GM23248 (cell line): ENCODE results near the gene FER. TPM values are rescaled to one million over a fixed set of nuclear protein-coding genes. Genes with fewer than 3 reads are reported as not detected.

ENCODE experiments used
- DNase-seq: peaks from one replicate; pipeline ENCODE4 v3.0.0-alpha.2; 2015
- H2AFZ ChIP-seq: fragments of 200-600 bp; sonication (generic); 2 replicates; pipeline ENCODE4 v1.6.1; 2016; ENCODE audit warnings: antibody characterized with exemption
- H3F3A ChIP-seq: fragments of 200-600 bp; sonication (generic); 2 replicates; pipeline ENCODE4 v1.6.1; 2016; ENCODE audit warnings: mild to moderate bottlenecking, antibody characterized with exemption, mixed run types; ENCODE audit not compliant: insufficient read depth
- H3K27ac ChIP-seq: fragments of 200-600 bp; sonication (generic); 2 replicates; pipeline ENCODE4 v1.5.1; 2016; ENCODE audit warnings: mild to moderate bottlenecking
- H3K27me3 ChIP-seq: fragments of 200-600 bp; sonication (generic); replicated peaks from 2 replicates; pipeline ENCODE4 v1.6.1; 2016; ENCODE audit warnings: mild to moderate bottlenecking; ENCODE audit not compliant: insufficient read depth
- H3K36me3 ChIP-seq: fragments of 200-600 bp; sonication (generic); 2 replicates; pipeline ENCODE4 v1.6.1; 2016; ENCODE audit warnings: low read depth, mild to moderate bottlenecking
- H3K4me1 ChIP-seq: fragments of 200-600 bp; sonication (generic); 2 replicates; pipeline ENCODE4 v1.6.1; 2016; ENCODE audit warnings: mild to moderate bottlenecking; ENCODE audit not compliant: insufficient read depth
- H3K4me2 ChIP-seq: fragments of 200-600 bp; sonication (generic); one replicate; pipeline ENCODE4 v1.6.1; 2016; ENCODE audit warnings: mild to moderate bottlenecking; ENCODE audit not compliant: unreplicated experiment
- H3K4me3 ChIP-seq: fragments of 200-600 bp; sonication (generic); 2 replicates; pipeline ENCODE4 v1.5.1; 2016; ENCODE audit warnings: mild to moderate bottlenecking
- H3K79me2 ChIP-seq: fragments of 200-600 bp; sonication (generic); 2 replicates; pipeline ENCODE4 v1.6.1; 2016; ENCODE audit warnings: mild to moderate bottlenecking; ENCODE audit not compliant: insufficient read depth
- H3K9ac ChIP-seq: fragments of 200-600 bp; sonication (generic); 2 replicates; pipeline ENCODE4 v1.6.1; 2016; ENCODE audit warnings: mild to moderate bottlenecking
- H3K9me2 ChIP-seq: fragments of 200-600 bp; sonication (generic); 2 replicates; pipeline ENCODE4 v1.6.1; 2016; ENCODE audit warnings: mixed run types, mild to moderate bottlenecking, moderate library complexity; ENCODE audit not compliant: insufficient read depth
- H3K9me3 ChIP-seq: fragments of 200-600 bp; sonication (generic); one replicate; pipeline ENCODE4 v1.6.1; 2017; ENCODE audit warnings: low read depth
- H4K20me1 ChIP-seq: fragments of 200-600 bp; sonication (generic); 2 replicates; pipeline ENCODE4 v1.6.0; 2016; ENCODE audit not compliant: insufficient read depth
- EZH2 ChIP-seq: fragments of 200-600 bp; sonication (generic); IDR thresholded peaks from 2 replicates; pipeline ENCODE4 v1.6.1; 2018; ENCODE audit warnings: antibody characterized with exemption, mild to moderate bottlenecking; ENCODE audit not compliant: insufficient read depth, poor library complexity, severe bottlenecking
- EZH2phosphoT487 ChIP-seq: fragments of 200-600 bp; sonication (generic); IDR thresholded peaks from 2 replicates; pipeline ENCODE4 v1.6.1; 2018; ENCODE audit warnings: antibody characterized with exemption, moderate library complexity, mild to moderate bottlenecking, low read depth; ENCODE audit not compliant: insufficient read depth
- WGBS, 2 experiments: methylation state at CpG; one replicate each; pipeline ENCODE4 v1.1.6; 2015 to 2017; ENCODE audit warnings: low lambda C conversion rate in 2 of 2, low coverage in 1 of 2; ENCODE audit errors: missing lambda C conversion rate in 2 of 2; 5-methylcytosine and 5-hydroxymethylcytosine counted together
- in situ Hi-C: fragments of 300-500 bp; cut with MboI; formaldehyde crosslinking; loops from 2 replicates; pipeline ENCODE4 v1.15.0; 2020
- polyA plus RNA-seq: library from polyadenylated mRNA; unstranded; fragments of >200 nt; fragmentation: Nextera tagmentation; extraction: Ambion mirVana; gene quantifications from 2 replicates; pipeline ENCODE4 v1.2.1, GENCODE V29; 2016
- total RNA-seq: library from RNA; depleted of rRNA; stranded (reverse); fragments of >200 nt; shearing (Covaris generic); gene quantifications from 2 replicates; pipeline ENCODE4 v1.2.3, GENCODE V29; 2014

FER gene
- total and polyA plus RNA-seq, 2 experiments from 2014 or later: 16.6 to 24.9 TPM

DNA sequence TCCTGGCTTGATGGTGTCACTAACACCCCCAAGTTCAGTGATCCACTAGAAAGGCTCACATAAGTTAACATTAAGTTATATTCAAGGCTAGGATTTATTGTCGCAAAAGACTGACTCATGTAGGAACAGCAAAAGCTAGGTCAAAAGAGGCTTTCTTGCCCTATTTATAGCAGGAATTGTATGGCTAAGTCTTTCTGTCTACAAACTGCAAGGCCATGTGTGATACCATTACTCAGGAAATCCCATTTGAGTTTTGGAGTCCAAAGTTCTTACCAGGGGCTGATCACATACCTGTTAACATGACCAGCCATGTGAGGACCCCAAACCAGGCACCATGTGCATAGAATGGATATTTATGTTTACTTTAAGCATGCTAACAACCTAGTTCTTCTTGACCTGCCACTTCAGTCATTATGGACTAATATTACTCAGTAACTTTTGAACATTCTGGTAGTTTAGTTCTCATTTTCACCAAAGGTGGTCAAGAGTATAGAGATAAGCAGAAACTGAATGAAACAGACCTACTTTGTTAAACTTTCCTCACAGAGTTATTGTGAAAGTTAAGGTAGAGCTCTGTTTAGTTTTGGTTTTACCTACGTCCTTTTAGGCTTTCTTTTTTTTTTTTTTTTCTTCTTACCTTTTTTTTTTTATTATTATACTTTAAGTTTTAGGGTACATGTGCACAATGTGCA, 281.1 kb downstream of the FER start:
- Histone ChIP-seq H3K36me3 (no peaks in the 10 kb centered on the region), H3K4me3 (no peak overlapping the region), H3K4me2 (no peak overlapping the region), H4K20me1 (no peaks in the 10 kb centered on the region), H3K9me3 (no peaks in the 10 kb centered on the region), H3K27me3 (no peaks in the 10 kb centered on the region), H2AFZ (no peak overlapping the region), H3K27ac (no peak overlapping the region), H3F3A (no peaks in the 10 kb centered on the region), H3K9me2 (no peaks in the 10 kb centered on the region), H3K4me1 (peaks cover 5% of the 10 kb centered on the region; the same call in 1 of the 2 replicates), H3K79me2 (no peaks in the 10 kb centered on the region; the same call in 1 of the 2 replicates), H3K9ac (no peak overlapping the region)
- DNase-seq: peak; percentile 4
- in situ Hi-C loops: no loop called here
- TF ChIP-seq EZH2phosphoT487: no peak
- no peak for TF ChIP-seq EZH2
- WGBS, 2 experiments: 97% methylated on average over 2 of the region's 2 CpGs

DNA sequence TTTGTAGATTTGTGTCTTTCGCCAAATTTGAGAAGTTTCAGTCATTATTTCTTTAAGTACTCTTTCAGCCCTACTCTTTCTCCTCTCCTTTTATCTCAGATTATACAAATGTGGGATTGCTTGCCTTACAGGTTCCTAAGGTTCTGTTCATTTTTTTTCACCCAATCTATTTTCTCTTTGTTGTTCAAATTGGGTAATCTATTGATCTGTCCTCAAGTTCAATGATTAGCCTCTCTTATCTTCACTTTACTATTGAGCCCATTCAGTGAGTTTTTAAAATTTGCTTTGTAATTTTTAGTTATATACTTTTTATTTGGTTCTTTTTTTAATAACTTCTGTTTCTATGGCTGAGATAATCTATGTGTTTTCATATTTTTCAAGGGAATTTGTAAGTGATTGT, 282.1 kb downstream of the FER start:
- H3K4me2 ChIP-seq: no peak overlapping the region
- H3K9me2 ChIP-seq: no peaks in the 10 kb centered on the region
- 97 to 100% methylated on average over 1 of the region's 1 CpG for WGBS, 2 experiments
- in situ Hi-C loops: no loop called here
- no peaks in the 10 kb centered on the region for H3K27me3 ChIP-seq
- no peaks in the 10 kb centered on the region; the same call in 1 of the 2 replicates for H3K79me2 ChIP-seq
- no peak overlapping the region for H2AFZ ChIP-seq
- DNase-seq: no peak
- H3K27ac ChIP-seq: no peak overlapping the region
- no peaks in the 10 kb centered on the region for H3K9me3 ChIP-seq
- H3K36me3 ChIP-seq: no peaks in the 10 kb centered on the region
- H4K20me1 ChIP-seq: no peaks in the 10 kb centered on the region
- H3K9ac ChIP-seq: no peak overlapping the region
- H3K4me3 ChIP-seq: no peak overlapping the region
- H3F3A ChIP-seq: no peaks in the 10 kb centered on the region
- TF ChIP-seq EZH2phosphoT487 (no peak), EZH2 (no peak)
- peaks cover 5% of the 10 kb centered on the region; the same call in 1 of the 2 replicates for H3K4me1 ChIP-seq

DNA sequence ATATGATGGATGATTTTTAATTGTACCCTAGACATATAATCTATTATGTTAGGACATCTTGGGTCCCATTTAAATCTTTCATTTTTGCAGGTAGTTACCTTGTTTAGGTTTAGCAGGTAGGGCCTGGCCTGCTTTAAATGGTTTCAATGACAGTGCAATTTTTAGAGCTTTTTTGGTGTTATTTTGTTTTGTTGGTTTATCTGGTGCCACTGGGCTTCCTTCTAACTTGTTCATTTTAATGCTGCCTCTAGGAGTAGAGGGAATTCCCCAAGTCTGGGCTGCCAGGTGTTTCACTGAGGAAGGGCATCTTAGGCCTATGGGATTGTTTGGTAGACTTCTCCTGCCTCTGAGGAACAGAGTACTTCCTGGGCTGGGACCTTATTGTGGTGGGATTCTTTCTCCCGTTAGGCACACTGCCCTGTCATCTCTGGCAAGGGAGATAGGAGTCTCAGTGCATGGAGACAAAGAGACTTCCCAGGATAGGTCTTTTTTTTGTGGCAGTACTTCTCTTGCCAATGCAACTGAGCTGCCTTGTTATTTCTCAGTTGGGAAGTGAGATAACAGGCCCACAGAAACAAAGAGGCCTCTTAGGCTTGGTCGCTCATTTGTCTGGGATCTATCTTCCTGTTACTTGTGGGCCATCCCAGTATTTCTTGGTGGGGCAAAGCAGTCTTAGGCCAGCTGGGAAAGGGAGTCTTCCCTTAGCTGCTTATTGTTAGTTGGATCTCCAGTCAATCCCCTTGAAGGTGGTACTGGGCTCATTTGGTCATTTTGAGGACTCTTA, 282.9 kb downstream of the FER start:
- TF ChIP-seq EZH2 (no peak), EZH2phosphoT487 (no peak)
- 93 to 94% methylated on average over 2 of the region's 2 CpGs for WGBS, 2 experiments
- no peaks in the 10 kb centered on the region for H3K27me3 ChIP-seq

DNA sequence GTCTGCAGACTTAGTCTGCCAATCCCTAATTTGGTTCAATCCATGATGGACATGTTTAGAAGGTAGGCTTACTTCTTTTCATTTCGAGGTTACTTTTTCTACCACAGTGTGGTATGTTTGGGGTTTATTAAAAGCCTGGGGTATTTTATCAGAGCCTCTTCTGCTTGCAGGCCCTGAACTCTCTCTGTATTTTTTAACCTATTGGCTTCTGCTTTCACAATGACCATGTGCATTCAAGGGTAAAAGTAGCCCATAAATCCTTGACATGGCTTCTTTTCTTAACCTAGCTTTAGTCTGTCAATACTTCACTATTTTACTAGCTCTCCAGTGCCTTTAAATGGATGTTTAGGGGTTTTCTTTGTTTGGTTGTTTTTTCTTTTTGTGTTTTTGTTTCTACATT, 286.6 kb downstream of the FER start:
- H3K36me3 ChIP-seq: no peaks in the 10 kb centered on the region
- H3K9ac ChIP-seq: no peak overlapping the region
- H3F3A ChIP-seq: no peaks in the 10 kb centered on the region
- no peak overlapping the region for H3K4me3 ChIP-seq
- no peaks in the 10 kb centered on the region for H3K9me2 ChIP-seq
- no peak for TF ChIP-seq EZH2
- TF ChIP-seq EZH2phosphoT487: no peak
- in situ Hi-C loops: no loop called here
- no peak overlapping the region for H3K27ac ChIP-seq
- no peak overlapping the region for H2AFZ ChIP-seq
- no peak overlapping the region for H3K4me2 ChIP-seq
- no peak for DNase-seq
- no peaks in the 10 kb centered on the region for H3K27me3 ChIP-seq
- no peaks in the 10 kb centered on the region for H4K20me1 ChIP-seq
- peaks cover 11% of the 10 kb centered on the region for H3K4me1 ChIP-seq
- no peaks in the 10 kb centered on the region for H3K9me3 ChIP-seq
- H3K79me2 ChIP-seq: no peaks in the 10 kb centered on the region; the same call in 1 of the 2 replicates
- 94 to 96% methylated on average over 1 of the region's 1 CpG for WGBS, 2 experiments

More for the DNA sequence above, 282.9 kb downstream of the FER start:
- H3K9ac ChIP-seq: no peak overlapping the region
- no peaks in the 10 kb centered on the region for H3K9me3 ChIP-seq
- no peak overlapping the region for H3K27ac ChIP-seq
- no peaks in the 10 kb centered on the region for H3K36me3 ChIP-seq
- in situ Hi-C loops: no loop called here
- H4K20me1 ChIP-seq: no peaks in the 10 kb centered on the region
- H3K79me2 ChIP-seq: no peaks in the 10 kb centered on the region; the same call in 1 of the 2 replicates
- DNase-seq: no peak
- no peak overlapping the region for H2AFZ ChIP-seq
- peaks cover 9% of the 10 kb centered on the region for H3K4me1 ChIP-seq
- H3K4me3 ChIP-seq: no peak overlapping the region
- no peaks in the 10 kb centered on the region for H3F3A ChIP-seq
- H3K9me2 ChIP-seq: no peaks in the 10 kb centered on the region
- H3K4me2 ChIP-seq: no peak overlapping the region
